ENCODE data around the gene RTKN.

GRCh38 chr2:74438248-74438647 is 3.5 kb downstream of the RTKN start:
- no peak for TF ChIP-seq NPAS2 (CRISPR knock-in tag; IDR thresholded peaks at IDR 0.05; ENCODE audit: borderline replicate concordance)
- TF ChIP-seq BCL3 (IDR thresholded peaks at IDR 0.05): no peak

Data from A549 (cell line).